ENCODE results near the gene NDUFB2.

DNA sequence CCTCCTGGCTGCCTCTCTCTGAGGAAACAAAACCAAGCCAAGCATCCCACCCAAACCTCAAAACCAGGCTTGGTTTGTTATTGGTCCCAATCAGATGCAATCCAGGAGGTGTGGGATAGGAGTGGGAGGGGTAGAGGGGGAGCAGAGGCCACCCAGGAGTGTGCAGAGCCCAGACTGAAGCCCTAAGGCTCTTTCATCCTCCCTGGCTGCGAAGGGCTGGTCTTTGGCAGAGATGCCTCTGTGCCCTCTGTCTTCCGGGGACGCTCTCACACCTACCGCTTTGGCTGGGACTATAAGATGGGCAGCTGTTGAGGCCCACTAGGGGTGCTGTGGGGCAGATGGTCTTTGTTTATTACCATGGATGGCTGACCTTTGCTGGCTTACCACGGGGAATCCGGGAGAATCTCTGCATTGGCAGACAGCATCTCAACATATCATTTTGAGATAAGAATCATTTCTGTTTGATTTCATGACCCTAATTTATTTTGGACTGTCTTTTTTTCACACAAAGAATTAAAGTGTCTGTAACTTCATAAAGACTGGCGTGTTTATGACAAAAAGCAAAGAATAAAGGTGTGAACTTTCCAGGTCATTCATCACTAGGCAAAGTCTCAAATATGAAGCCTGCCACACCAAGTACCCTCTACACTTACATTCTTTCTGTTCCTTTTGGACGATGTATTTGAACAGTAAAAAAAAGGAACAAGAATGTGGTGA is 49.4 kb upstream of the NDUFB2 start:
- TF ChIP-seq, protein P1, sequence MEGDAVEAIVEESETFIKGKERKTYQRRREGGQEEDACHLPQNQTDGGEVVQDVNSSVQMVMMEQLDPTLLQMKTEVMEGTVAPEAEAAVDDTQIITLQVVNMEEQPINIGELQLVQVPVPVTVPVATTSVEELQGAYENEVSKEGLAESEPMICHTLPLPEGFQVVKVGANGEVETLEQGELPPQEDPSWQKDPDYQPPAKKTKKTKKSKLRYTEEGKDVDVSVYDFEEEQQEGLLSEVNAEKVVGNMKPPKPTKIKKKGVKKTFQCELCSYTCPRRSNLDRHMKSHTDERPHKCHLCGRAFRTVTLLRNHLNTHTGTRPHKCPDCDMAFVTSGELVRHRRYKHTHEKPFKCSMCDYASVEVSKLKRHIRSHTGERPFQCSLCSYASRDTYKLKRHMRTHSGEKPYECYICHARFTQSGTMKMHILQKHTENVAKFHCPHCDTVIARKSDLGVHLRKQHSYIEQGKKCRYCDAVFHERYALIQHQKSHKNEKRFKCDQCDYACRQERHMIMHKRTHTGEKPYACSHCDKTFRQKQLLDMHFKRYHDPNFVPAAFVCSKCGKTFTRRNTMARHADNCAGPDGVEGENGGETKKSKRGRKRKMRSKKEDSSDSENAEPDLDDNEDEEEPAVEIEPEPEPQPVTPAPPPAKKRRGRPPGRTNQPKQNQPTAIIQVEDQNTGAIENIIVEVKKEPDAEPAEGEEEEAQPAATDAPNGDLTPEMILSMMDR (IDR thresholded peaks at IDR 0.05) = no peak
- no peak for TF ChIP-seq POLR2A (IDR thresholded peaks at IDR 0.05)
